Activated CD4-positive, alpha-beta T cell treated with anti-CD3 and anti-CD28 coated beads, Interleukin-2, amount 10 ng/mL, durations not matched to agents 24 days and 14 days (primary cell): ENCODE measurements around the gene RHBG. TPM values are rescaled to one million over a fixed set of nuclear protein-coding genes. Genes with fewer than 3 reads are reported as not detected.

ENCODE experiments used
- DNase-seq: peaks from one replicate; pipeline ENCODE4 v3.0.0; 2022
- H3K27ac Mint-ChIP-seq: one replicate; pipeline ENCODE4 v1.8.0; 2022; ENCODE audit warnings: mild to moderate bottlenecking, mixed read lengths
- H3K27me3 Mint-ChIP-seq: one replicate; pipeline ENCODE4 v1.8.0; 2022; ENCODE audit warnings: mixed read lengths
- H3K36me3 Mint-ChIP-seq: one replicate; pipeline ENCODE4 v1.8.0; 2022; ENCODE audit warnings: low read depth, mild to moderate bottlenecking, mixed read lengths
- H3K4me1 Mint-ChIP-seq: one replicate; pipeline ENCODE4 v1.8.0; 2021; ENCODE audit warnings: mixed read lengths
- H3K4me3 Mint-ChIP-seq: one replicate; pipeline ENCODE4 v1.8.0; 2022; ENCODE audit warnings: mild to moderate bottlenecking, moderate library complexity, mixed read lengths
- H3K9me3 Mint-ChIP-seq: one replicate; pipeline ENCODE4 v1.8.0; 2021; ENCODE audit warnings: mixed read lengths
- intact Hi-C: fragments of 100-400 bp; cut with micrococcal nuclease; formaldehyde crosslinking; loops from one replicate; pipeline ENCODE4 v1.15.1; 2023
- total RNA-seq: library from RNA; stranded (reverse); gene quantifications from 2 replicates; pipeline ENCODE4 v1.2.3, GENCODE V29; 2022

Gene RHBG
- total RNA-seq, 1 donor from 2014 or later: not detected

GRCh38 chr1:156394835-156395461 lies 25.9 kb downstream of the RHBG start:
- Mint-ChIP-seq H3K9me3 (no peaks in the 10 kb centered on the region), H3K4me3 (no peak overlapping the region)
- intact Hi-C loops: no loop called here

GRCh38 chr1:156399355-156400125 lies 30.5 kb downstream of the RHBG start:
- H3K27ac Mint-ChIP-seq: no peak overlapping the region
- no peaks in the 10 kb centered on the region for H3K36me3 Mint-ChIP-seq
- no peaks in the 10 kb centered on the region for H3K9me3 Mint-ChIP-seq
- no peak overlapping the region for H3K4me3 Mint-ChIP-seq
- intact Hi-C loops: no loop called here
- H3K27me3 Mint-ChIP-seq: peaks cover 17% of the 10 kb centered on the region
- H3K4me1 Mint-ChIP-seq: no peaks in the 10 kb centered on the region
- DNase-seq: no peak

More at GRCh38 chr1:156394835-156395461, 25.9 kb downstream of the RHBG start:
- Mint-ChIP-seq H3K27me3 (peaks cover 13% of the 10 kb centered on the region), H3K4me1 (no peaks in the 10 kb centered on the region), H3K27ac (no peak overlapping the region), H3K36me3 (no peaks in the 10 kb centered on the region)
- DNase-seq: no peak

- Mint-ChIP-seq H3K27me3 (peaks cover 19% of the 10 kb centered on the region), H3K36me3 (no peaks in the 10 kb centered on the region), H3K4me3 (no peak overlapping the region), H3K27ac (no peak overlapping the region), H3K4me1 (no peaks in the 10 kb centered on the region), H3K9me3 (no peaks in the 10 kb centered on the region)
- DNase-seq: no peak
- intact Hi-C loops: no loop called here
Observed at GRCh38 chr1:156400191-156400935, 31.4 kb downstream of the RHBG start.

- H3K36me3 Mint-ChIP-seq: no peaks in the 10 kb centered on the region
- no peaks in the 10 kb centered on the region for H3K4me1 Mint-ChIP-seq
- no peaks in the 10 kb centered on the region for H3K9me3 Mint-ChIP-seq
Observed at GRCh38 chr1:156401041-156401574, 32.1 kb downstream of the RHBG start.

GRCh38 chr1:156401681-156402081 lies 32.7 kb downstream of the RHBG start:
- no peak for DNase-seq
- Mint-ChIP-seq H3K27me3 (peaks cover 29% of the 10 kb centered on the region), H3K36me3 (no peaks in the 10 kb centered on the region), H3K4me1 (no peaks in the 10 kb centered on the region), H3K27ac (no peak overlapping the region), H3K9me3 (no peaks in the 10 kb centered on the region), H3K4me3 (no peak overlapping the region)
- intact Hi-C loops: no loop called here

More at GRCh38 chr1:156401041-156401574, 32.1 kb downstream of the RHBG start:
- Mint-ChIP-seq H3K4me3 (no peak overlapping the region), H3K27me3 (peaks cover 24% of the 10 kb centered on the region), H3K27ac (no peak overlapping the region)
- no peak for DNase-seq
- intact Hi-C loops: no loop called here

GRCh38 chr1:156402331-156403020 lies 33.5 kb downstream of the RHBG start:
- Mint-ChIP-seq H3K9me3 (no peaks in the 10 kb centered on the region), H3K4me3 (no peak overlapping the region), H3K36me3 (no peaks in the 10 kb centered on the region), H3K27me3 (peaks cover 31% of the 10 kb centered on the region), H3K27ac (no peak overlapping the region), H3K4me1 (no peaks in the 10 kb centered on the region)
- intact Hi-C loops: no loop called here
- no peak for DNase-seq

GRCh38 chr1:156405670-156406069 lies 36.7 kb downstream of the RHBG start:
- DNase-seq: no peak
- no peak overlapping the region for H3K4me3 Mint-ChIP-seq
- H3K27me3 Mint-ChIP-seq: peaks cover 41% of the 10 kb centered on the region
- no peaks in the 10 kb centered on the region for H3K4me1 Mint-ChIP-seq
- intact Hi-C loops: no loop called here
- no peak overlapping the region for H3K27ac Mint-ChIP-seq
- H3K9me3 Mint-ChIP-seq: no peaks in the 10 kb centered on the region
- H3K36me3 Mint-ChIP-seq: no peaks in the 10 kb centered on the region

GRCh38 chr1:156406251-156406650 lies 37.2 kb downstream of the RHBG start:
- peaks cover 45% of the 10 kb centered on the region for H3K27me3 Mint-ChIP-seq
- no peaks in the 10 kb centered on the region for H3K36me3 Mint-ChIP-seq
- DNase-seq: no peak
- no peak overlapping the region for H3K4me3 Mint-ChIP-seq
- H3K27ac Mint-ChIP-seq: no peak overlapping the region
- intact Hi-C loops: no loop called here
- H3K9me3 Mint-ChIP-seq: no peaks in the 10 kb centered on the region
- H3K4me1 Mint-ChIP-seq: no peaks in the 10 kb centered on the region

GRCh38 chr1:156407344-156407743 lies 38.3 kb downstream of the RHBG start:
- H3K27me3 Mint-ChIP-seq: peaks cover 47% of the 10 kb centered on the region
- H3K4me3 Mint-ChIP-seq: no peak overlapping the region
- H3K4me1 Mint-ChIP-seq: no peaks in the 10 kb centered on the region
- H3K9me3 Mint-ChIP-seq: no peaks in the 10 kb centered on the region
- intact Hi-C loops: no loop called here
- no peaks in the 10 kb centered on the region for H3K36me3 Mint-ChIP-seq
- H3K27ac Mint-ChIP-seq: no peak overlapping the region
- DNase-seq: no peak

- Mint-ChIP-seq H3K27me3 (peaks cover 47% of the 10 kb centered on the region), H3K36me3 (no peaks in the 10 kb centered on the region), H3K4me1 (no peaks in the 10 kb centered on the region), H3K9me3 (no peaks in the 10 kb centered on the region), H3K27ac (no peak overlapping the region), H3K4me3 (no peak overlapping the region)
- intact Hi-C loops: no loop called here
- DNase-seq: no peak
Observed at GRCh38 chr1:156407760-156408159, 38.7 kb downstream of the RHBG start.

GRCh38 chr1:156409439-156409838 lies 40.4 kb downstream of the RHBG start:
- H3K4me3 Mint-ChIP-seq: no peak overlapping the region
- H3K27me3 Mint-ChIP-seq: peaks cover 46% of the 10 kb centered on the region
- DNase-seq: no peak
- no peaks in the 10 kb centered on the region for H3K36me3 Mint-ChIP-seq
- H3K4me1 Mint-ChIP-seq: no peaks in the 10 kb centered on the region
- H3K27ac Mint-ChIP-seq: no peak overlapping the region
- intact Hi-C loops: no loop called here
- H3K9me3 Mint-ChIP-seq: peaks cover 4% of the 10 kb centered on the region

- H3K27me3 Mint-ChIP-seq: peaks cover 49% of the 10 kb centered on the region
Observed at GRCh38 chr1:156410238-156410637, 41.2 kb downstream of the RHBG start.

GRCh38 chr1:156410740-156411139 lies 41.7 kb downstream of the RHBG start:
- peaks cover 51% of the 10 kb centered on the region for H3K27me3 Mint-ChIP-seq
- intact Hi-C loops: no loop called here
- DNase-seq: no peak
- no peak overlapping the region for H3K27ac Mint-ChIP-seq
- H3K4me1 Mint-ChIP-seq: no peaks in the 10 kb centered on the region
- no peaks in the 10 kb centered on the region for H3K36me3 Mint-ChIP-seq
- peaks cover 6% of the 10 kb centered on the region for H3K9me3 Mint-ChIP-seq
- H3K4me3 Mint-ChIP-seq: no peak overlapping the region

More at GRCh38 chr1:156410238-156410637, 41.2 kb downstream of the RHBG start:
- Mint-ChIP-seq H3K27ac (no peak overlapping the region), H3K4me1 (no peaks in the 10 kb centered on the region), H3K4me3 (no peak overlapping the region), H3K36me3 (no peaks in the 10 kb centered on the region), H3K9me3 (peaks cover 6% of the 10 kb centered on the region)
- intact Hi-C loops: no loop called here
- DNase-seq: no peak
